ENCODE data around the gene ABTB1. TPM values are rescaled to one million over a fixed set of nuclear protein-coding genes. Genes with fewer than 3 reads are reported as not detected.

Gene ABTB1
- 3.6 and 8.4 TPM in 2 replicates for total RNA-seq (2014; rRNA removed)
- percentile 69 among the genes with signal in this experiment for Bru-seq, nascent RNA
- BruChase-seq, experiment 1, labeled RNA remaining after a 6-hour chase, result percentile 71 among the genes with signal in this experiment
- BruChase-seq, experiment 2, labeled RNA remaining after a 2-hour chase, result percentile 79 among the genes with signal in this experiment
- long read RNA-seq, transcript ABTB1-208 (12 exons, 1,915 nt), result minor isoform, 9 of 103 reads
- long read RNA-seq, transcript ABTB1-202 (12 exons, 1,961 nt), result minor isoform, 6 of 103 reads
- long read RNA-seq, transcript ABTB1-201 (12 exons, 1,965 nt), result major isoform, 27 of 103 reads
- long read RNA-seq, transcript ABTB1-206 (11 exons, 2,065 nt), result minor isoform, 9 of 103 reads
- long read RNA-seq, partial matches to known transcripts, result 27 of 103 reads
- long read RNA-seq, other reads (novel, unspliced or antisense), result 25 of 103 reads

- no peaks in the 10 kb centered on the region for H3K27me3 ChIP-seq (ENCODE audit: low read length)
- peak within 1 kb of the TSS; percentile 76 for H2AFZ ChIP-seq (ENCODE audit: low read length)
- peak within 1 kb of the TSS; percentile 84 for H3K4me3 ChIP-seq (ENCODE audit: low read length)
- H3F3A ChIP-seq (ENCODE audit: low read length, unreplicated experiment), result no peaks in the 10 kb centered on the region
- DNase-seq, result peak; percentile 65
- H3K4me2 ChIP-seq (ENCODE audit: low read length), result peak within 1 kb of the TSS; percentile 92
- H3K9me2 ChIP-seq (replicated peaks; ENCODE audit: low read length), result no peaks in the 10 kb centered on the region
- no peaks in the 10 kb centered on the region for H3K36me3 ChIP-seq (ENCODE audit: low read depth, low read length)
- peak within 1 kb of the TSS; percentile 91 for H3K9ac ChIP-seq (ENCODE audit: low read length)
- BruUV-seq (replicated peaks), result no TSS peak
- intact Hi-C loops (cut with micrococcal nuclease), result no loop called here
- peak; percentile 80 for ATAC-seq
- H4K20me1 ChIP-seq (ENCODE audit: low read length), result no peaks in the 10 kb centered on the region
- H3K4me1 ChIP-seq (ENCODE audit: insufficient read depth, low read length), result peaks cover 6% of the 10 kb centered on the region
- CTCF ChIA-PET, result no interaction called here
- POLR2A ChIA-PET (ENCODE audit: unreplicated experiment), result interaction anchor here (0.7 kb wide), 1 partner anchor 41 kb away, joined by 7 read pairs; no protein-coding TSS in a partner anchor
- no peak for TF ChIP-seq EZH2phosphoT487 (IDR thresholded peaks at IDR 0.05; ENCODE audit: borderline replicate concordance, low read length)
- no peaks in the 10 kb centered on the region for H3K79me2 ChIP-seq (ENCODE audit: low read length)
- H3K27ac ChIP-seq (ENCODE audit: low read length), result peak within 1 kb of the TSS; percentile 57
- H3K9me3 ChIP-seq (ENCODE audit: low read length), result no peaks in the 10 kb centered on the region
Measured at GRCh38 chr3:127672429-127673190, at the start of gene ABTB1. Gene ABTB1 (plus strand): TSS chr3:127672952. CDS start chr3:127673026, 74 bp downstream.

GRCh38 chr3:127624063-127624462 is 48.7 kb upstream of the ABTB1 start:
- no peaks in the 10 kb centered on the region for H3K79me2 ChIP-seq (ENCODE audit: low read length)
- H3K36me3 ChIP-seq (ENCODE audit: low read depth, low read length), result peaks cover 5% of the 10 kb centered on the region
- no peak overlapping the region for H3K27ac ChIP-seq (ENCODE audit: low read length)
- H3F3A ChIP-seq (ENCODE audit: low read length, unreplicated experiment), result no peaks in the 10 kb centered on the region
- no peak overlapping the region for H3K9ac ChIP-seq (ENCODE audit: low read length)
- no peak overlapping the region for H3K4me3 ChIP-seq (ENCODE audit: low read length)
- no peaks in the 10 kb centered on the region for H3K27me3 ChIP-seq (ENCODE audit: low read length)
- no peaks in the 10 kb centered on the region for H3K4me1 ChIP-seq (ENCODE audit: insufficient read depth, low read length)
- CTCF ChIA-PET, result no interaction called here
- no peaks in the 10 kb centered on the region for H3K9me3 ChIP-seq (ENCODE audit: low read length)
- H4K20me1 ChIP-seq (ENCODE audit: low read length), result no peaks in the 10 kb centered on the region
- H2AFZ ChIP-seq (ENCODE audit: low read length), result no peak overlapping the region
- POLR2A ChIA-PET (ENCODE audit: unreplicated experiment), result no interaction called here
- BruUV-seq (replicated peaks), result no TSS peak
- TF ChIP-seq EZH2phosphoT487 (IDR thresholded peaks at IDR 0.05; ENCODE audit: borderline replicate concordance, low read length) (no peak), EZH2 (IDR thresholded peaks at IDR 0.05; ENCODE audit: low read length, unreplicated experiment) (no peak), CTCF (conservative IDR thresholded peaks at IDR 0.05; ENCODE audit: low read depth, low read length) (no peak)
- H3K4me2 ChIP-seq (ENCODE audit: low read length), result no peak overlapping the region
- intact Hi-C loops (cut with micrococcal nuclease), result no loop called here
- H3K9me2 ChIP-seq (replicated peaks; ENCODE audit: low read length), result no peaks in the 10 kb centered on the region
- ATAC-seq, result no peak
- no peak for DNase-seq

- DNase-seq, result no peak
Measured at GRCh38 chr3:127625821-127626220, 46.9 kb upstream of the ABTB1 start.

More at GRCh38 chr3:127625821-127626220, 46.9 kb upstream of the ABTB1 start:
- Histone ChIP-seq H4K20me1 (ENCODE audit: low read length) (no peaks in the 10 kb centered on the region), H3K36me3 (ENCODE audit: low read depth, low read length) (peaks cover 5% of the 10 kb centered on the region), H3F3A (ENCODE audit: low read length, unreplicated experiment) (no peaks in the 10 kb centered on the region), H3K27ac (ENCODE audit: low read length) (no peak overlapping the region), H3K4me1 (ENCODE audit: insufficient read depth, low read length) (no peaks in the 10 kb centered on the region; the same call in 1 of the 2 replicates), H3K9ac (ENCODE audit: low read length) (no peak overlapping the region), H3K9me2 (replicated peaks; ENCODE audit: low read length) (no peaks in the 10 kb centered on the region), H3K4me2 (ENCODE audit: low read length) (no peak overlapping the region), H3K4me3 (ENCODE audit: low read length) (no peak overlapping the region), H3K9me3 (ENCODE audit: low read length) (no peaks in the 10 kb centered on the region), H3K27me3 (ENCODE audit: low read length) (no peaks in the 10 kb centered on the region), H2AFZ (ENCODE audit: low read length) (no peak overlapping the region), H3K79me2 (ENCODE audit: low read length) (0 out of 2 replicates have a peak, but pooled peaks cover 11% of the 10 kb centered on the region)
- no peak for TF ChIP-seq EZH2phosphoT487 (IDR thresholded peaks at IDR 0.05; ENCODE audit: borderline replicate concordance, low read length)
- CTCF ChIA-PET, result no interaction called here
- POLR2A ChIA-PET (ENCODE audit: unreplicated experiment), result no interaction called here
- intact Hi-C loops (cut with micrococcal nuclease), result no loop called here
- no TSS peak for BruUV-seq (replicated peaks)
- ATAC-seq, result no peak
